Esophagus (tissue), 2 donors: ENCODE data around the gene EPS8L2. TPM values are rescaled to one million over a fixed set of nuclear protein-coding genes. Genes with fewer than 3 reads are reported as not detected.

Experiments used
- H3K27ac ChIP-seq, 2 donors: one replicate each; pipeline ENCODE4 v1.5.1; 2013; ENCODE audit warnings: low read depth in 2 of 2, mild to moderate bottlenecking in 2 of 2, inconsistent platforms in 1 of 2, low read length in 1 of 2, moderate library complexity in 1 of 2
- H3K27me3 ChIP-seq, 2 donors: one replicate each; pipeline ENCODE4 v1.6.1; 2013; ENCODE audit warnings: low read length in 2 of 2, control low read depth in 1 of 2, mild to moderate bottlenecking in 1 of 2; ENCODE audit not compliant: insufficient read depth in 2 of 2, control insufficient read depth in 1 of 2
- H3K36me3 ChIP-seq, 2 donors: one replicate each; pipeline ENCODE4 v1.6.1; 2013; ENCODE audit warnings: low read length in 1 of 2; ENCODE audit not compliant: control insufficient read depth in 2 of 2, insufficient read depth in 2 of 2
- H3K4me1 ChIP-seq, 2 donors: one replicate each; pipeline ENCODE4 v1.6.1; 2013; ENCODE audit warnings: low read length in 1 of 2; ENCODE audit not compliant: control insufficient read depth in 2 of 2, insufficient read depth in 2 of 2
- H3K4me3 ChIP-seq, 2 donors: one replicate each; pipeline ENCODE4 v1.5.1; 2013; ENCODE audit warnings: low read length in 2 of 2, mild to moderate bottlenecking in 2 of 2, low read depth in 1 of 2, moderate library complexity in 1 of 2
- H3K9me3 ChIP-seq, 2 donors: one replicate each; pipeline ENCODE4 v1.6.1; 2013; ENCODE audit warnings: mild to moderate bottlenecking in 2 of 2, low read depth in 1 of 2, low read length in 1 of 2, moderate library complexity in 1 of 2; ENCODE audit not compliant: control insufficient read depth in 2 of 2, insufficient read depth in 1 of 2
- WGBS, 2 donors: extraction: QIAGEN DNeasy Blood & Tissue Kit; methylation state at CpG; one replicate each; pipeline ENCODE4 v1.1.7; 2013; 5-methylcytosine and 5-hydroxymethylcytosine counted together
- polyA plus RNA-seq, 2 donors: library from polyadenylated mRNA; stranded (reverse); fragments of 200-250 nt; gene quantifications; one replicate each; pipeline ENCODE4 v1.2.3, GENCODE V29; 2013
- donor health status: healthy with polysubstance abuse.
- donor health status: Bipolar disorder and iron deficiency.

EPS8L2 gene
- polyA plus RNA-seq, 2 donors = 254 to 440 TPM

- H3K9me3 ChIP-seq = no peaks in the 10 kb centered on the region
- peak within 1 kb of the TSS; percentile 100 for H3K27ac ChIP-seq
- H3K4me3 ChIP-seq = peak within 1 kb of the TSS; percentile 76 to 95
- 1 to 3% methylated on average over 68 to 103 of the region's 103 CpGs for WGBS, 2 donors
- peaks cover 0 to 12% of the 10 kb centered on the region in 2 donors for H3K36me3 ChIP-seq
- peaks cover 2 to 18% of the 10 kb centered on the region in 2 donors for H3K4me1 ChIP-seq
- H3K27me3 ChIP-seq = no peaks in the 10 kb centered on the region
These were observed 11.3 kb upstream of the EPS8L2 start, which contains the start of gene DEAF1 for GRCh38 chr11:694563-695287. DEAF1 (minus strand) TSS chr11:695222; CDS start chr11:695047, 175 bp downstream.

GRCh38 chr11:695288-695537, 10.8 kb upstream of the EPS8L2 start:
- H3K36me3 ChIP-seq = peaks cover 0 to 15% of the 10 kb centered on the region in 2 donors
- no peaks in the 10 kb centered on the region for H3K27me3 ChIP-seq
- WGBS, 2 donors = 0% methylated on average over 22 to 25 of the region's 25 CpGs
- peak overlapping the region; percentile 100 for H3K27ac ChIP-seq
- no peaks in the 10 kb centered on the region for H3K9me3 ChIP-seq
- peaks cover 2 to 19% of the 10 kb centered on the region in 2 donors for H3K4me1 ChIP-seq
- H3K4me3 ChIP-seq = peak overlapping the region; percentile 76 to 95

- peak within 1 kb of the TSS; percentile 76 to 95 for H3K4me3 ChIP-seq
- no peaks in the 10 kb centered on the region for H3K27me3 ChIP-seq
- peaks cover 0 to 15% of the 10 kb centered on the region in 2 donors for H3K36me3 ChIP-seq
- peaks cover 2 to 19% of the 10 kb centered on the region in 2 donors for H3K4me1 ChIP-seq
- H3K27ac ChIP-seq = peak within 1 kb of the TSS; percentile 100
- no peaks in the 10 kb centered on the region for H3K9me3 ChIP-seq
- 0 to 1% methylated on average over 74 to 101 of the region's 101 CpGs for WGBS, 2 donors
These were observed 10.3 kb upstream of the EPS8L2 start, which contains the start of gene TMEM80 for GRCh38 chr11:695538-696248. TMEM80 (plus strand) TSS chr11:695816; CDS start chr11:695828, 12 bp downstream.

GRCh38 chr11:696955-697491, 9.0 kb upstream of the EPS8L2 start:
- peak overlapping the region; percentile 100 for H3K27ac ChIP-seq
- peaks cover 0 to 2% of the 10 kb centered on the region in 2 donors for H3K9me3 ChIP-seq
- peak overlapping the region; percentile 76 to 95 for H3K4me3 ChIP-seq
- peaks cover 0 to 15% of the 10 kb centered on the region in 2 donors for H3K36me3 ChIP-seq
- no peaks in the 10 kb centered on the region for H3K27me3 ChIP-seq
- WGBS, 2 donors = 32 to 54% methylated on average over 11 of the region's 11 CpGs
- H3K4me1 ChIP-seq = peaks cover 2 to 19% of the 10 kb centered on the region in 2 donors

GRCh38 chr11:697811-698311, 8.2 kb upstream of the EPS8L2 start:
- Histone ChIP-seq H3K4me3 (peak overlapping the region; percentile 12 to 95), H3K27ac (peak overlapping the region; percentile 96 to 100), H3K36me3 (peaks cover 0 to 18% of the 10 kb centered on the region in 2 donors), H3K9me3 (peaks cover 0 to 2% of the 10 kb centered on the region in 2 donors), H3K27me3 (no peaks in the 10 kb centered on the region), H3K4me1 (peaks cover 3 to 22% of the 10 kb centered on the region in 2 donors)
- 49 to 57% methylated on average over 11 of the region's 11 CpGs for WGBS, 2 donors

- Histone ChIP-seq H3K4me1 (peaks cover 5 to 20% of the 10 kb centered on the region in 2 donors), H3K9me3 (peaks cover 0 to 2% of the 10 kb centered on the region in 2 donors), H3K36me3 (peaks cover 0 to 18% of the 10 kb centered on the region in 2 donors), H3K4me3 (peak overlapping the region in 1 of 2 donors; percentile 95), H3K27ac (peak overlapping the region; percentile 96 to 100), H3K27me3 (no peaks in the 10 kb centered on the region)
- 72 to 73% methylated on average over 17 of the region's 17 CpGs for WGBS, 2 donors
These were observed 7.4 kb upstream of the EPS8L2 start for GRCh38 chr11:698493-699115.

- no peak overlapping the region for H3K4me3 ChIP-seq
- peaks cover 0 to 2% of the 10 kb centered on the region in 2 donors for H3K9me3 ChIP-seq
- no peaks in the 10 kb centered on the region for H3K27me3 ChIP-seq
- peaks cover 0 to 18% of the 10 kb centered on the region in 2 donors for H3K36me3 ChIP-seq
- peaks cover 5 to 18% of the 10 kb centered on the region in 2 donors for H3K4me1 ChIP-seq
- 90 to 94% methylated on average over 7 of the region's 7 CpGs for WGBS, 2 donors
- peak overlapping the region in 1 of 2 donors; percentile 52 for H3K27ac ChIP-seq
These were observed 6.9 kb upstream of the EPS8L2 start for GRCh38 chr11:699116-699508.

- Histone ChIP-seq H3K36me3 (peaks cover 0 to 21% of the 10 kb centered on the region in 2 donors), H3K4me1 (peaks cover 5 to 22% of the 10 kb centered on the region in 2 donors), H3K27me3 (no peaks in the 10 kb centered on the region), H3K4me3 (no peak overlapping the region), H3K27ac (peak overlapping the region; percentile 19 to 76), H3K9me3 (peaks cover 0 to 2% of the 10 kb centered on the region in 2 donors)
- WGBS, 2 donors = 100% methylated on average over 1 of the region's 1 CpG
These were observed 6.3 kb upstream of the EPS8L2 start for GRCh38 chr11:699753-700152.
